ENCODE measurements around the gene DNAH2. TPM values are rescaled to one million over a fixed set of nuclear protein-coding genes. Genes with fewer than 3 reads are reported as not detected.

The DNAH2 gene
- polyA plus RNA-seq, 1 experiment: 0.06 TPM

DNA sequence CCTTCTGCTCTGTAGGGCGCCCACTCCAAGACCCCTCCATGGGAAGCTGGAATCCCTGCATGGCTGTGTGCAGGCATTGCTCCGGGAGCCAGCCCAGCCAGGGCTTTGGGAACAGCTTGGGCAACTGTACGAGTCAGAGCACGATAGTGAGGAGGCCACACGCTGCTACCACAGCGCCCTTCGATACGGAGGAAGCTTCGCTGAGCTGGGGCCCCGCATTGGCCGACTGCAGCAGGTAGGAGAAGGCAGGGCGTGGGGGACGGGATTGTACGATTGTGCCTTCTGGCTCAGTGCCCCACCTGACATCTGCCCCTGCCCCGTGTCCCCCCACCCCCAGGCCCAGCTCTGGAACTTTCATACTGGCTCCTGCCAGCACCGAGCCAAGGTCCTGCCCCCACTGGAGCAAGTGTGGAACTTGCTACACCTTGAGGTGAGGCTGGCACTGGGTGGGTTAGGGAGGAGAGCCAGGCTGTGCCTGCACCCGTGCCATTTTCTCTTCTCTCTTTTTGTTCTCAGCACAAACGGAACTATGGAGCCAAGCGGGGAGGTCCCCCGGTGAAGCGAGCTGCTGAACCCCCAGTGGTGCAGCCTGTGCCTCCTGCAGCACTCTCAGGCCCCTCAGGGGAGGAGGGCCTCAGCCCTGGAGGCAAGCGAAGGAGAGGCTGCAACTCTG, 128.7 kb downstream of the DNAH2 start:
- Histone ChIP-seq H3K27me3 (ENCODE audit: control insufficient read depth, insufficient read depth, low read length) (no peaks in the 10 kb centered on the region), H3K27ac (ENCODE audit: low read depth, low read length) (no peak overlapping the region), H3K4me3 (ENCODE audit: low read depth, low read length) (no peak overlapping the region), H3K9me3 (ENCODE audit: control insufficient read depth, insufficient read depth, low read length) (peaks cover 4% of the 10 kb centered on the region; the same call in 1 of the 2 replicates)
- no peak for DNase-seq (ENCODE audit: low read depth, low spot score)
- TF ChIP-seq CTCF (IDR thresholded peaks at IDR 0.05; ENCODE audit: low read depth, low read length): no peak
- ChIA-PET CTCF (no interaction called here), POLR2A (no interaction called here)

DNA sequence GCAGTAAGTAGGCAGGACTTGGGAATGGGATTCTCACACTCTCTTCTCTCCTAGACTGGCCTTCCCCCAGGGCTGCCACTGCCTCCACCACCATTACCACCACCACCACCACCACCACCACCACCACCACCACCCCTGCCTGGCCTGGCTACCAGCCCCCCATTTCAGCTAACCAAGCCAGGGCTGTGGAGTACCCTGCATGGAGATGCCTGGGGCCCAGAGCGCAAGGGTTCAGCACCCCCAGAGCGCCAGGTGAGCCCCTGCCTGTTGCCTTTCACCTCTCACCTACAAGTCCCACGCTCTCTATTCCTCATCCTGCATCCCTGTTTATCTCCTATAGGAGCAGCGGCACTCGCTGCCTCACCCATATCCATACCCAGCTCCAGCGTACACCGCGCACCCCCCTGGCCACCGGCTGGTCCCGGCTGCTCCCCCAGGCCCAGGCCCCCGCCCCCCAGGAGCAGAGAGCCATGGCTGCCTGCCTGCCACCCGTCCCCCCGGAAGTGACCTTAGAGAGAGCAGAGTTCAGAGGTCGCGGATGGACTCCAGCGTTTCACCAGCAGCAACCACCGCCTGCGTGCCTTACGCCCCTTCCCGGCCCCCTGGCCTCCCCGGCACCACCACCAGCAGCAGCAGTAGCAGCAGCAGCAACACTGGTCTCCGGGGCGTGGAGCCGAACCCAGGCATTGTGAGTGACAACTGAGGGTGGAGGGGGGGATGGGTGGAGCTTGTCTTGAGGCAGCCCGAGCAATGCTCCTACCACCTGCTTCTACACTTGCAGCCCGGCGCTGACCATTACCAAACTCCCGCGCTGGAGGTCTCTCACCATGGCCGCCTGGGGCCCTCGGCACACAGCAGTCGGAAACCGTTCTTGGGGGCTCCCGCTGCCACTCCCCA, 129.5 kb downstream of the DNAH2 start:
- Histone ChIP-seq H3K4me3 (ENCODE audit: low read depth, low read length) (no peak overlapping the region), H3K9me3 (ENCODE audit: control insufficient read depth, insufficient read depth, low read length) (peaks cover 4% of the 10 kb centered on the region; the same call in 1 of the 2 replicates), H3K27ac (ENCODE audit: low read depth, low read length) (no peak overlapping the region), H3K27me3 (ENCODE audit: control insufficient read depth, insufficient read depth, low read length) (no peaks in the 10 kb centered on the region)
- no peak for TF ChIP-seq CTCF (IDR thresholded peaks at IDR 0.05; ENCODE audit: low read depth, low read length)
- no peak for DNase-seq (ENCODE audit: low read depth, low spot score)
- ChIA-PET CTCF (no interaction called here), POLR2A (interaction anchor here (0.6 kb wide), 1 partner anchor 10 kb away, joined by 3 read pairs; the partner anchor contains the start of gene NAA38)

GRCh38 chr17:7848131-7848579, 130.6 kb downstream of the DNAH2 start:
- no peak for DNase-seq (ENCODE audit: low read depth, low spot score)
- CTCF ChIA-PET: interaction anchor here (0.7 kb wide), 1 partner anchor 16 kb away, joined by 3 read pairs; no protein-coding TSS in a partner anchor
- POLR2A ChIA-PET: no interaction called here
- no peak overlapping the region for H3K4me3 ChIP-seq (ENCODE audit: low read depth, low read length)
- H3K27ac ChIP-seq (ENCODE audit: low read depth, low read length): no peak overlapping the region
- H3K9me3 ChIP-seq (ENCODE audit: control insufficient read depth, insufficient read depth, low read length): peaks cover 4% of the 10 kb centered on the region; the same call in 1 of the 2 replicates
- TF ChIP-seq CTCF (IDR thresholded peaks at IDR 0.05; ENCODE audit: low read depth, low read length): no peak
- no peaks in the 10 kb centered on the region for H3K27me3 ChIP-seq (ENCODE audit: control insufficient read depth, insufficient read depth, low read length)

DNA sequence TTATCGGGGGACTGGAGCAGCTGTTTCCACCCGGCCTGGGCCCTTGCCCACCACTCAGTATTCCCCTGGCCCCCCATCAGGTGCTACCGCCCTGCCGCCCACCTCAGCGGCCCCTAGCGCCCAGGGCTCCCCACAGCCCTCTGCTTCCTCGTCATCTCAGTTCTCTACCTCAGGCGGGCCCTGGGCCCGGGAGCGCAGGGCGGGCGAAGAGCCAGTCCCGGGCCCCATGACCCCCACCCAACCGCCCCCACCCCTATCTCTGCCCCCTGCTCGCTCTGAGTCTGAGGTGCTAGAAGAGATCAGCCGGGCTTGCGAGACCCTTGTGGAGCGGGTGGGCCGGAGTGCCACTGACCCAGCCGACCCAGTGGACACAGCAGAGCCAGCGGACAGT, 131.2 kb downstream of the DNAH2 start:
- TF ChIP-seq CTCF (IDR thresholded peaks at IDR 0.05; ENCODE audit: low read depth, low read length): no peak
- no peak overlapping the region for H3K4me3 ChIP-seq (ENCODE audit: low read depth, low read length)
- POLR2A ChIA-PET: interaction anchor here (0.6 kb wide), 1 partner anchor 275 kb away, joined by 3 read pairs; no protein-coding TSS in a partner anchor
- H3K27me3 ChIP-seq (ENCODE audit: control insufficient read depth, insufficient read depth, low read length): no peaks in the 10 kb centered on the region
- no peak for DNase-seq (ENCODE audit: low read depth, low spot score)
- CTCF ChIA-PET: interaction anchor here (0.7 kb wide), 1 partner anchor 16 kb away, joined by 3 read pairs; no protein-coding TSS in a partner anchor
- peaks cover 4% of the 10 kb centered on the region; the same call in 1 of the 2 replicates for H3K9me3 ChIP-seq (ENCODE audit: control insufficient read depth, insufficient read depth, low read length)
- no peak overlapping the region for H3K27ac ChIP-seq (ENCODE audit: low read depth, low read length)
